Putamen (tissue), 1 donor: ENCODE results near the gene CCDC137.
"Not testable (repeated sequence)": the region's sequence is repeated elsewhere in the genome, so short reads cannot be mapped to it uniquely, and the experiment has no call there.

Experiments
- DNase-seq: peaks from one replicate; pipeline ENCODE4 v3.0.0-alpha.2; 2016; ENCODE audit warnings: low spot score

The CCDC137 gene

GRCh38 chr17:81651692-81652091 lies 14.8 kb upstream of the CCDC137 start:
- DNase-seq: no peak

GRCh38 chr17:81652906-81653771 lies 13.4 kb upstream of the CCDC137 start:
- no peak for DNase-seq

- DNase-seq: no peak
These were observed 11.0 kb upstream of the CCDC137 start for GRCh38 chr17:81655378-81656117.

- no peak for DNase-seq
These were observed 10.3 kb upstream of the CCDC137 start, which contains the start of gene PDE6G for GRCh38 chr17:81656118-81656743. TSS of gene PDE6G (minus strand) at chr17:81656542. CDS start at chr17:81653305, 3,237 bp downstream.

GRCh38 chr17:81656835-81657234 lies 9.7 kb upstream of the CCDC137 start:
- no peak for DNase-seq

GRCh38 chr17:81659038-81659437 lies 7.5 kb upstream of the CCDC137 start:
- DNase-seq: no peak

- DNase-seq: no peak
These were observed 6.1 kb upstream of the CCDC137 start for GRCh38 chr17:81660441-81660840.

GRCh38 chr17:81662002-81662401 lies 4.5 kb upstream of the CCDC137 start:
- no peak for DNase-seq

- DNase-seq: no peak
These were observed 2.5 kb upstream of the CCDC137 start for GRCh38 chr17:81664051-81664470.

GRCh38 chr17:81665205-81666091 lies 1.1 kb upstream of the CCDC137 start:
- no peak for DNase-seq

- no peak for DNase-seq
These were observed 520 bp upstream of the CCDC137 start for GRCh38 chr17:81666092-81666341.

GRCh38 chr17:81667754-81668153 lies 1.2 kb downstream of the CCDC137 start:
- no peak for DNase-seq

GRCh38 chr17:81672504-81672903 lies 6.0 kb downstream of the CCDC137 start:
- DNase-seq: no peak

GRCh38 chr17:81672954-81673353 lies 6.4 kb downstream of the CCDC137 start:
- no peak for DNase-seq

GRCh38 chr17:81673561-81674258 lies 7.2 kb downstream of the CCDC137 start:
- DNase-seq: no peak

- not testable (repeated sequence) for DNase-seq
These were observed 9.1 kb downstream of the CCDC137 start for GRCh38 chr17:81675515-81676221.

GRCh38 chr17:81676906-81677305 lies 10.4 kb downstream of the CCDC137 start:
- DNase-seq: no peak

GRCh38 chr17:81680150-81680549 lies 13.6 kb downstream of the CCDC137 start:
- DNase-seq: no peak

GRCh38 chr17:81681672-81682071 lies 15.1 kb downstream of the CCDC137 start:
- no peak for DNase-seq

- DNase-seq: no peak
These were observed 16.1 kb downstream of the CCDC137 start for GRCh38 chr17:81682565-81683207.
